Testis (tissue), 2 donors: ENCODE measurements around the gene ASXL3.

Source experiments
- POLR2A ChIP-seq: fragments of 450-650 bp; IDR thresholded peaks from one replicate; pipeline ENCODE4 v1.6.1; 2017; ENCODE audit warnings: antibody characterized with exemption, mild to moderate bottlenecking, moderate library complexity
- TF ChIP-seq, protein P1 (sequence below), 3 experiments: fragments of 450-650 bp in 2 of 3; fragments of 200-600 bp in 1 of 3; sonication (generic) in 1 of 3; IDR thresholded peaks; one replicate each; pipeline ENCODE4 v1.5.1; 2016 to 2019; ENCODE audit warnings: antibody characterized with exemption in 3 of 3, mild to moderate bottlenecking in 2 of 3, moderate library complexity in 1 of 3

DNA sequence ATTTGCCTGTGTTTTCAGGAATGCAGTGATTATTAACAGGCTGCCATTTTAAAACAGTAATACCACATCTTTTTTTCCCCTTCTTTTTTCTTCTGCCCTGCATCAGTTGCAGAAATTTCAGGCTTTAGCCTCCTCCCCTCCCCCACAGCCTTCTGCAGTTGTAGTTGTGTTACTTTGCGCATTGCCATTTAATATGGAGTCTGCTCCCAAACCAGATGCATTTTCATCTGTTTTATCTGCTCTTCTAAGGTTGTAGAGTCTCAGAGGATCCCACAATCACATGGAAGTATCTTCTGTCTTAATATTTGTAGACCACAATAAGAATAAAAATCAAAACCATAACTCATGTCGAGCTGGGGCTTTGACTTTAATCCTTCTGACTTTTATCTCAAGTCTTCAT, 3.8 kb downstream of the ASXL3 start:
- TF ChIP-seq, protein P1, sequence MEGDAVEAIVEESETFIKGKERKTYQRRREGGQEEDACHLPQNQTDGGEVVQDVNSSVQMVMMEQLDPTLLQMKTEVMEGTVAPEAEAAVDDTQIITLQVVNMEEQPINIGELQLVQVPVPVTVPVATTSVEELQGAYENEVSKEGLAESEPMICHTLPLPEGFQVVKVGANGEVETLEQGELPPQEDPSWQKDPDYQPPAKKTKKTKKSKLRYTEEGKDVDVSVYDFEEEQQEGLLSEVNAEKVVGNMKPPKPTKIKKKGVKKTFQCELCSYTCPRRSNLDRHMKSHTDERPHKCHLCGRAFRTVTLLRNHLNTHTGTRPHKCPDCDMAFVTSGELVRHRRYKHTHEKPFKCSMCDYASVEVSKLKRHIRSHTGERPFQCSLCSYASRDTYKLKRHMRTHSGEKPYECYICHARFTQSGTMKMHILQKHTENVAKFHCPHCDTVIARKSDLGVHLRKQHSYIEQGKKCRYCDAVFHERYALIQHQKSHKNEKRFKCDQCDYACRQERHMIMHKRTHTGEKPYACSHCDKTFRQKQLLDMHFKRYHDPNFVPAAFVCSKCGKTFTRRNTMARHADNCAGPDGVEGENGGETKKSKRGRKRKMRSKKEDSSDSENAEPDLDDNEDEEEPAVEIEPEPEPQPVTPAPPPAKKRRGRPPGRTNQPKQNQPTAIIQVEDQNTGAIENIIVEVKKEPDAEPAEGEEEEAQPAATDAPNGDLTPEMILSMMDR (IDR thresholded peaks at IDR 0.05) = no peak
- TF ChIP-seq POLR2A = no peak
